Stimulated activated CD4-positive, alpha-beta T cell treated with anti-CD3 and anti-CD28 coated beads, Interleukin-4, amount 100 ng/mL, for 4 hours (primary cell): ENCODE results near the gene BBLN.
"Not testable (repeated sequence)": the region's sequence is repeated elsewhere in the genome, so short reads cannot be mapped to it uniquely, and the experiment has no call there.

Experiments used
- DNase-seq, 2 experiments: peaks; one replicate each; pipeline ENCODE4 v3.0.0-alpha.2; 2020

BBLN gene

DNA sequence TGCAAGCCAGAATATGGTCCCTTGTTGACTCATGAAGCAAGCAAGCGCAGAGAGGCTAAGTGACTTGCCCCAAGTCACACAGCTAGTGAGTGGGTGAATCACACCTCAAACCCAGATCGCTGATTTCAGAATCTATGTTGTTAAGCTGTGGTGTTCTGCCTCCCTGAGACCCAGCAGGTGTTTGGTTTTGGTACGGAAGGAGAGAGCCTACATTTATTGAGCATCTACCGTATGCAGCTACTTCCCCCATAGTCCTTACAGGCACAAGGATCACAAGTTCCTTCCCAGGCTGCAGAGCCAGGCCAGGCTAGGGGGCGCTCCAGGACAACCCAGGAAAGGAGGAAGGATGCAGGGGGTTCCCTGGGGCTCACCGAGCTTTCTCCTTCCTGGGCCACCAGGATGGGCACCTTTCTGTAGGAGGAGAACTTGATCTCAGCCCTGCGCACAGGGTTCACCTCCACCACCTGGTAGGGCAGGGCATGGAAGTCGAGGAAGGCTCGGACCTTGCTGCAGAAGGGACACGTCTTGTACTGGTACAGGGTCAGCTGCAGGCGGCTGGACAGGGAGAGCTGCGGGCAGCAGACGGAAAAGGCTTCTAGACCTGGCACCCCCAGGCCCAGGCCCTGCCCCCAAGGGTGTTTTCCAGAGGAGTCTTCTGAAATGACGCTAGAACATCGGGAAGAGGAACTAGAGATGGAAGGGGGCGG is 35.0 kb upstream of the BBLN start:
- peak; percentile 19 to 30 for DNase-seq

DNA sequence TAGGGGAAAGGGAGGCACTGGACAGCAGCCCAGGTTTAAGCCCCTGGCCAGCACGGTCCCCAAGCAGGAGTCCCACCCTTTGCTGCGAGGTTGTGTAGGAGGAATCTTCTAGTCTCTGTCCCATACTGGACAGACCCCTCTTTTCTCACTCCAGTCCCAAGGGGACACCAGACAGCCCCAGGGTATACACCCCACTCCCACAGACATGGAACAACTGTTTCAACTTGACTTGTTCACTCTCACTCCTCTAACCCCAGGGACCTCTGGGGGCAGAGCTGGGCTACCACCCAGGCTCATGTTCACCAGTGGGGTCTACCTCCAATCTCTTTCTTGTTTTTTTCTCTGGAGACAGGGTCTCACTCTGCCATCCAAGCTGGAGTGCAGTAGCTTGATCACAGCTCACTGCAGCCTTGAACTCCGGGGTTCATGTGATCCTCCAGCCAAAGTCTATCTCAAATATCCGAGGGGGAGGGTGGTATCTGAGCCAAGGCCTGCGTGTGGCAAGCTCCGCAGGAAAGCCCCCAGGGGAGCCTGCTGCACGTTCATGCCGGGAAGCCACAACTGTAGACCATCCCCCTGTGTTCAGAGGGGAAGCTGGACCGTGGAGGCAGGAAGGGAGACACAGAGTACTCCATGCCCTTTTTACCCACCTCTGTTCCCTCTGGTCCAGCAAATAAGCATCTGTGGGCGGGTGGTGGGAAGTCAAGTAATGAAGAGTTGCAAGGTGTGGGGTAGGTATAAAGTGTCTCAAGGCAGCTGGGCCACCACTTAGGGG is 34.3 kb upstream of the BBLN start:
- DNase-seq: no peak

DNA sequence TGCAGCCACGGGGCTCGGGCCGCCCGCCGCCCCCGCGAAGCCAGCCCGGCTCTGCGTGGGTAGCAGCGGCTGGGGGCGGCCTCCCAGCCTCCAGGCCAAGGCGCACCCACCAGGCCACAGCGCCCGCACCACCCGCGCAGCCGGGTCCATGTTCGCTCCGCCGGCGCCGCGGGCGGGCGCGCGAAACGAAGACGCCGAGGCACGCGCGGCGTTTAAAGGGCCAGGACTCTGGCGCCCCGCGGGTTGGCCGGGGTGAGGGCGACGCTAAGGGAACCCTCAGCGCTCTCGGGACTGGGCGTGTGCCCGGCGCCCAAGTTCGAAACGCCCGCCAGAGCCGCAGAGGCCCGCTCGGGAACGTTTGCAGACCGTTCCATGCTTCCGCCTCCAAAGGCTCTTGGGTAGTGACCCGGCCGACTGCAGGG is 32.5 kb upstream of the BBLN start, which contains the start of gene PTGES2:
TSS of gene PTGES2 (minus strand) at position 162 of the 422 bp plus-strand sequence. CDS start at position 150, 12 bp downstream.
- DNase-seq: peak; percentile 82 to 84

DNA sequence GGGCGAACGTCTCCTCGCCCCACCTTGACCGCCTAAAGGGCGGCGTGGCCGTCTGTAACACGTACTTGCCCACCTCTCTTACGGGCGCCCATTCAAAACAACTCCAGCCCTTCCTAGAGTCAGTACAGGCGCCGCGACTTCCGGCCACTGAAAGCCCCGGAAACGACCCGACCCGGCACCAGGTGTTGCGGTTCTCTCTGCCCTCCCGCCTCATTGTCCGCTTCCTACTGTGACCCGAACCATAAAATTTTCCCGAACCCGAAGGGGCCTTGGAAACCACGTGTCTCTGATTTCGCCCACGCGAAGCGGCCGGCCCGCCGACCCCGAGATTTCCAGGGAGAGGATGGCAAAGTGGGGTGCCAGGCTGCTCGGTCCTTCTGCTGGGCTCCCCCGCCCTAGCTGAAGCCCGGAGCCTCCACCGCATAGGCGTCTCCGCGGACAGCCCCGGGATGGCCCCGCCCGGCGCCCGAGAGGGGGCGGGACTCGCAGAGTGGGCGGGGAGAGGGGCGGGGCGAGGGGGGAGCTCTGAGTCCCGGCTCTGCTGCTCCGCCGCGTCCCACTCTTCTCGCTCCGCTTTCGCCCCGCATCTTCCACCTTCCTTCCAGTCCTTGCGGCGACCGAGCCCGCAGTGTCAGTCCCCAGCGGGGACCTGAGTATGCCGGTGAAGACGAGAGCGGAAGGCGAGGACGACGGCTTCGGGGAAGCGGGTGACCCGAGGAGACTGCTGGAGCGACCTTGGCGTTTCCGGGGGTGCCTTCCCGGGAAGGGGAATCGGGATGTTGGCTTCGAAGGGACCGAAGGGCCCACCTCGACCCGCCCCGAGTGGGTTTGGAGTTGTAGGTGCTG is 31.9 kb upstream of the BBLN start:
- peak; percentile 82 to 84 for DNase-seq

DNA sequence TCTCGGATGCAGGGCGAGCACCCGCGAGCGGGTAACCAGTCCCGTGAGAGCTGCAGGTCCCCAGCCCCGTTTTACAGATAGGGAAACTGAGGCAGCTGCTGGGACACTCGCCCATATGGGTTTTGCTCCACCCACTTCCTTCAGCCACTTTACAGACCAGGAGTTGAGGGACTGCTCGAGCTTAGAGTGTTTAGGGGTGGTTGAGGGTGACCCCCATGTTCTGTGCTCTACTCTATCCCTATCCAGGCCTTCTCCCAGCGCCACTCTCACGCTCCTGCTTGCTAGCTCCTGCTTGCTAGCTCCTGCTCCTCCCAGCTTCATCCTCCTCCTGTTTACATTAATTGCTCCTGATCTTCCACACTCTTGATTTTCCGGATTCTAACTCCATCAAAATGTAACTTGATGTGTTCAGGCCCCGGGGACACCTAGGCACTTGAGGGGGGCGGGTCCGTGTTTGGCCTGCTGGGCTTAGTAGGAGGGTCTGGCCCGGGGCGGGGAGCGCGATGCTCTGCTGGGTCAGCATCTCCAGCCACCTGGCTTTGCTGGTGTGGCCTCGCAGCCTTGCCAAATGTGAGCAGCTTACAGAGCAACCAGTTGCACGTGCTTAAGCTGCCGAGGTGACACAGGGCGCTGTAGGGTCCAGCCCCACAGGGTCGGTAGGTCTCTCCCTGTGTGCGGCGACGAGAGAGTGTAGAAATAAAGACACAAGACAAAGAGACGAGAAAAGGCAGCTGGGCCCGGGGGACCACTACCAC is 31.1 kb upstream of the BBLN start:
- DNase-seq: no peak

DNA sequence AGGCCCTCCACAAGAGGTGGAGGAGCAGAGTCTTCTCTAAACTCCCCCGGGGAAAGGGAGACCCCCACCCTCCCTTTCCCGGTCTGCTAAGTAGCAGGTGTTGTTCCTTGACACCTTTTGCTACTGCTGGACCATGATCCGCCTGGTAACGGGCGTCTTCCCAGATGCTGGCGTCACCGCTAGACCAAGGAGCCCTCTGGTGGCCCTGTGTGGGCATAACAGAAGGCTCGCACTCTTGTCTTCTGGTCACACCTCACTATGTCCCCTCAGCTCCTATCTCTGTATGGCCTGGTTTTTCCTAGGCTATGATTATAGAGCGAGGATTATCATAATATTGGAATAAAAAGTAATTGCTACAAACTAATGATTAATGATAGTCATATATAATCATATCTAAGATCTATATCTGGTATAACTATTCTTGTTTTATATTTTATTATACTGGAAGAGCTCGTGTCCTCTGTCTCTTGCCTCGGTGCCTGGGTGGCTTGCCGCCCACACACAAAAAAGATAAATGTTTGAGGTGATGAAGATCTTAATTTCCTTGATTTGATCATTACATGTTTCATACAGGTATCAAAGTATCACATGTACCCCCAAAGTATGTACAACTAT is 30.0 kb upstream of the BBLN start:
- DNase-seq: peak; percentile 44 to 50

DNA sequence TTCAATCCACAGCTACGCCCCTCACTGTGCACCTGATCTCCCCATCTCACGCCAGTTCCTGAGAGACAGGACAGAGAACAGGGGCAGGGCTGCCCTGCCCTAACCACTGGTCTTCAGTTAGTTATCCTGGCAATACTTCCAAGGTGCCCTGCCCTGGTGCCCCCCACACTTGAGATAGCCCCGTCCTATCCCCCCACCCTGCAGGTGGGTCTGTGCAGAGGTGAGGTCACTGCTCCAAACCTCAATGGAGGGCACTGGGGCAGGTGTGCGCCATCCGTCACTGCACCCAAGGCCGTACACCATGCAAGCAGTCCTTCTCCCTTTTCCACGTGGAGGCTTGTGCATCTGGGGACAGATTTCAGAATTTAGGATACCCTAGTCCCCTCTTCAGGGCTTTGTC is 29.4 kb upstream of the BBLN start:
- not testable (repeated sequence) for DNase-seq

DNA sequence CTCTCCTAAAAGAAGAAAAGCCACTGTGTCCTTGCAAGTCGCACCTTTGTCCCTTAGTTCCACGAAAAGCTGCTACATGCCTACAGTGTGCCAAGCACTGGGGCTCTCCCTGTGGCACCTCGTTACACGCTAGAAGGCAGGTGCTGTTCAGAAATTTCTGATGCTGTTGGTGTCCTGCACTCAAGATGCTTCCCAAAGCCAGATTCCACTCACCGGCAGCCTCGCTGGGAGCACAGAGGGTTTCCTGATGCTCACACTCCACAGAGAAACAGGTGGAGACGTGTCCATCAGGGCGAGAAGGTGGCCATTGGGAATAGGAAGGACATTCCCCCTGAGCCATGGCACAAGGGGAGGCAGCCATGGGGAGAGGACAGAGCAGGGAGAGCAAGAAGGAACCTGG is 28.7 kb upstream of the BBLN start:
- DNase-seq: not testable (repeated sequence)

DNA sequence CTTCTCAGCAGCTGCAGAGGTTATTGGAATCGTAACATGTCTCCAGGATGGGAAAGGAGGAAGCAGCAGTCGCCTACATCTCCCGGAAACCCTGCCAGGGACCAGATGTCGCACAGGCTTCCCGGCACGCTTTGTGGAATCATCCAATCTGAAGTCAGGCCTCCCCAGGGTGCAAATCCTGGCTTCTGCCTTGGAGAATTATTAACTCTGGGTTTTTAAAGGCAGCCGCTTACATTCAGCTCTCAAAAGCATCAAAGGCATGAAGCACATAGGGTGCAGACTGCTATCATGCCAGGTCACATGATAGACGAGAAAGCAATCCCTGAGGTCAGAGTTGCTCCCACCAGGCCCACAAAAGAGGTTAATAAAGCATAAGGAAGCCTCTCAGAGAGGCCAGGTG is 27.9 kb upstream of the BBLN start:
- DNase-seq: not testable (repeated sequence)

DNA sequence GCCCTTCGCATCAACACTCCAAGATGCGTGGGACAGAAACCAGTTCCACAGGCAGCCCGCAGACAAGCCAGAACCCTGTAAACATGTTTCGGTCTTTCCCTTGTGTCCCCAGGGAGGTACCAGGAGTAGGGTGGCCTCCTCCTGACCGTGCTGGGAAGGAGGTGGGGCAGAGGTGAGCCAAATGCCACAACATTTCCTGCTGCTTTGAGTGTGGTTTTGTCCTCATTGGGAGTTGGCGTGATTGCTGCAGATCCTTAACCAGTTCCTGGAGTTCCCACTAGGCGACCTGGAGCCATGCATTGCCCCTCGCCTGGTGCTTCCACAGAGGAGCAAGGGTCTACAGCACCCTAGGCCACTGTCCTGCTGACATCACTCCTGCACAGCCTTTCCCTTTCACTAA is 24.5 kb upstream of the BBLN start:
- not testable (repeated sequence) for DNase-seq

DNA sequence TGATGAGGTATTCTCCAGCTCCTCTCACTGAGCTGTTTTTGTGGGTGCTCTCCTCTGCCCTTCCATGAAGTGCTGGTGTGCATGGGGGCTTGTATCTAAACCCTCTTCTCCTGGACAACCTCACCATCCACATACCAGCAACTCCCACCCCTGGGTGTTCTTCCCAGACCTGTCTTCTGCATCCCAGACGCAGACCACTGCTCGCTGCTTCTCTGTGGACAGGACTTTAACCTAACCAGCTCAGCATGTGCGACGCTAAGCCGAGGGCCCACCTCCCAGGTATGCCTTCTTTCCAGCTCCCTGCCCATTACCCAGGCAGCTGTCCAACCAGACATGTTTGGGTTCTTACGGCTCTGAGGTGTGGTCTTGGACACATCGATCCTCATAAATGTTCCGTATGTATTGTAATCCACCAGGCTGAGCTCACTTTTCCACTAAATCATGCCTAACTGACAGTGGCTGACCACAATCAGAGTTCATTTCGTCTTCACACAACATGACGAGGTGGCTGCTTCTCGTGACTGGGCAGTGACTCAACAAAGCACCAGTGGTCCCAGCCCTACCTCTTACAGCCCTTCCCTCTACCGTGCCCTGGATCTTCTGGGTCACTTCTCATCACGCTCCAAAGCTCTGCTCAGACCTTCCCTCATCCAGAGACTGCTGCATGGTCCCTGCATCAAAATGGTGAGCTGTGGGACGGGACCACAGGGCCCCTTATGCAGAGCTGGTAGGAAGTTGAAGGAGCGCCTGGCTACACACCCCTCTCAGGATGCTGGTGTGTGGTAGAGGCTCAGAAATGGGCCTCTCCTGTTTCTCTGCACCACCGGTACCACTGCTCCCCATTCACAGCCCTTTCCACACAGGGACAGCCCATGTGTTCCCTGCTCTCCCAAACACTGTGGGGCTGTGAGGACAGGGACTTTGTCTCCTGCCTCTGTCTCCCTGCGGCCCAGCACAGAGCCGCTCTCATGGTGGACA is 23.0 kb upstream of the BBLN start:
- no peak for DNase-seq

DNA sequence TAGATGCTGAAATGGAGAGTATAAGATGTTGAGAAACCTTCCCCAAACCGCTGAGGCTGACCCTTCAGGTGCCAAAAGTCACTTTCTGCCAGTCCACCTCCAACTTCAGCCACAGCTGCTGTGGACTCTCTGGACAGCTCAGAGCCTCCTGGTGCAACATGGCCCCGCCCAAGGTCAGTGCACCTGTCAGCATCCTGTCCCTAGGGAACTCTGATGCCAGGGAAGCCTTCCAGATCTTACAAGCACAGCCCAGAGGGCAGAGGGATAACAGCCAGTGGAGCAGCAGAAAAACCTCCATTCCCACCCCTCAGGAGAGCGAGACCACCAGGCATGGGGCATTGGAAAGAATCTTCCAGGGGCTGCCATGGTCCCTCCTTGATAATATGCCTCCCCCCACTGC is 22.1 kb upstream of the BBLN start:
- DNase-seq: no peak

DNA sequence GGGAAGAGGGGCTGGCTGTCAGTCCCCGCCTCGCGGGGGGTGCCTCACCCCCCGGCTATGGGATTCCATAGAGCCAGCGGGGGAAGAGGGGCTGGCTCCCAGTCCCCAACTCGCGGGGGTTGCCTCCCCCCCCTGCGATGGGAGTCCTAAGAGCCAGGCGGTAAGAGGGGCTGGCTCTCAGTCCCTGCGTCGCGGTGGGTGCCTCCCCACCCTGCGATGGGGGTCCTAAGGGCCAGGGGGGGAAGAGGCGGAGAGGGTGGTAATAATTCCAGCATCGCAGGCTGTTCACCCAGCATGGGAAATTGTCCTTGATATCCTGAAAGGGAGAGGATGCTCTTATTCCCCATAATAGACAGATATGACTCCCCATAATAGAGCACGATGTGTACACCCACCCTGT is 20.4 kb upstream of the BBLN start:
- DNase-seq: no peak

DNA sequence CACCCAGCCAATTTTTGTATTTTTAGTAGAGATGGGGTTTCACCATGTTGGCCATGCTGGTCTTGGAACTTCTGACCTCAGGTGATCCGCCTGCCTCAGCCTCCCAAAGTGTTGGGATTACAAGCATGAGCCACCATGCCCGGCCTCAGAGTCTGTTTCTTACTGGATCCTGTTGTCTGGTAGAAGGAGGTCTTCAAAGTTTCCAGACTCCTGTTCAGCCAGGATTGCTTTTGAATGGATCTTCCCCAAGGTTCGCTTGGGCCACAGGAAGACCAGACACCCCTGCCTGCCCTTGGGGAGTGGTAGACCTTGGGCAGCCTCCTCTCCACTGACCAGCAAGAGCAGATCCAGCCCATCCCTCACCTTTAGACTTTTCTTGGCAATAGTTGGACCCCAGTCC is 18.5 kb upstream of the BBLN start:
- DNase-seq: no peak

DNA sequence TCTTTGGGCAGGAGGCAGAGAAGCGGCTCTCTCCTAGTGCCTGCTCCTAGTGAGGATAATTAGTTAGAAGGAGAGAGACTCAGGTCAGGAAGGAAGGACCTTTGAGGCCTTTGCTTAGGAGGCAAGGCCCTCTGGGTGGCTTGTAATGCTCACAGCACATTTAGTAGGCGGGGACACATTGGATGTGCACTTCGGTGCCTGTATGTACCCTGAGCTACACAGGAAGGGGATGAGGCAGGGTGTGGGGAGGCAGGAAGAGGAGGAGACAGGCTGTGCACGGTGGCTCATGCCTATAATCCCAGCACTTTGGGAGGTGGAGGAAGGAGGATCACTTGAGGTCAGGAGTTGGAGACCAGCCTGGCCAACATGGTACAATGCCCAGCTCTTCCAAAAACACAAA is 18.0 kb upstream of the BBLN start:
- no peak for DNase-seq

DNA sequence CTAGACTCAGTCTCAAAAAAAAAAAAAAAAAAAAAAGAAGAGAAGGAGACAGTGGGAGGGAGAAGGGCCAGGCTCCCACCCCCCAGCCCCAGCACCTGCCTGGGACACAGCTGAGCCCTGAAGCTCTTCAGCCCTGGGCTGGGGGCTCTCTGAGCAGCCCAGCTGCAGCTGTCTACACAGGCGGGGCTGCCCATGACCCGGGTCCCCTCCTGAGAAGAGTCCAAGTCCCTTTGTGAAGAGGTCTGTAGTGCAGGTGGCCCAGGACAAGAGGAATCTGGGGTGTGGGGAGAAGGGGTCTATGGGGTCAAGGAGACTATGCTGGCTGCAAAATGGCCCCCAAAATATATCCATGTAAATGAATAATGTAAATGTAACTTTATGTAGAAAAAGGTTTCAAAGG is 17.5 kb upstream of the BBLN start:
- no peak for DNase-seq

DNA sequence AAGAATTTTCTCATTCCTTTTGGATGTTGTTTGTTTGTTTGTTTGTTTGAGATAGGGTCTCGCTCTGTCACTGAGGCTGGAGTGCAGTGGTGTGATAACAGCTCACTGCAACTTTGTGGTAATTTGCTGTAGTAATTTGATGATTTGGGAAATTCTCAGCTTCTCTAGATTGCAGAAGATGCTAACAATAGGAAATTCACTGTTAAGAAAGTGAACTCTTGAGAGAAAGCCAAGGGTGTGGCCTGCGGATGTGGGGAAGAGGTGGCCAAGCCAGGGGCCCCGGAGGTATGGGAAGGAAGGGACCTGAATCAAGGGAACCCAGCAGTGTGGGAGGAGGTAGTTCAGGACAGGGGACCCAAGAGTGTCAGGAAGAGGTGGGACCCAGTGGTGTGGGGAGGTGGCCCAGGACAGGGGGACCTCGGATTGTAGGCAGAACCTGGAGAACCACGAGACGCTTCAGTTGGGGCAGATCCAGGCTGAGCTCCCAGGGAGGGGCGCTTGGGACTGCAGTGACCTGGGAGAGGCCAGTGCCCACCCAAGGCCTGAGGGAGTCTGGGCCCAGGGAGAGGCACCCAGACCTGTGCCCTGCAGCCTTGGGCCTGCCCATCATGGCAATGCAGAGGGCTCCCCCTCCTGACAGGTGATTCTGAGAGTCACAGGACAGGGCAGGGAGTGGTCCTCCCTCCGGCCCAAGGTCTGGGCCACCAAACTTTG is 16.4 kb upstream of the BBLN start:
- no peak for DNase-seq

DNA sequence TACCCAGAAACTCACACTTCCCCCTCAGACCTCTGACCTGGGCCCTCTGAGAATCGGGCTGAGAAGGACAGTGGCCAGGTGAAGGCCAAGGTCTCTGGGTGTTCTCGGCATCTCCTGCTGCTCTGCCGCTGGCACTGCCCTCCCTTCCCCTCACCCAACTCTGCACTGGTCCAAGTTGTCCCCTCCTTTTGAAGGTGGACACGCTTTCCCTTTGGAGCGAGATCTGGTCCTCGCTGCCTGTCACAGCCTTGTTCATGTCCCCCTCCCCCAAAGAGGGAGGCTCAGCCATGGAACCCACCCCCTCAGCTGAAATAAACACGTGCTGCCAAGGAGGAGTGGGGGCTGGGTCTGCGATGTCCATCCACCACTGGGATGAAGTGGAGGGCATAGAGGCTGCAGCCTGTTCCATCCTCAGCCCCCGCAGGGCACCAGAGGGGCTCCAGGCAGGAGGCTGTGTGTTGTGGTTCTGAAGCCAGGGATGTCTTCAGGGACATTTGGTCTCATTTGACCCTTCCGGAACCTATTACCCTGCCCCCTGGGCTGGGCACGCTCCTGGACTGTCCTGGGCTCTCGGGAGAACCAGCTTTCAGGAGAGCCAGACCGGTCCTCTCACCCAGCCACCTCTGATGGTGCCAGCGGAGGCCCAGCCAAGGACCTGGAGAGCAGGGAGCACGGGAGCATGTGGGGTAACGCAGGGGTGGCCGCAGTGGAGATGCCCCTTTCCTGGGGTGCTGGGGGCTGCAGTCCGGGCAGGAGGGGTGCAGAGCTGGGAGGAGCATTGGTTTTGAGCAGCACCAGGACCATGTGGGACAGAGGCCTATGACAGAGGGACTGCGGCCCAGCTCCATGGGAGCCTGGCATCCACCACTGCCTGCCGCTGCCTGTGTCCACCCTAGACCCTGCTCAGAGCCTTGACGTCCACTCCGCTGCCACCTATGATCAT is 15.6 kb upstream of the BBLN start:
- DNase-seq: no peak

DNA sequence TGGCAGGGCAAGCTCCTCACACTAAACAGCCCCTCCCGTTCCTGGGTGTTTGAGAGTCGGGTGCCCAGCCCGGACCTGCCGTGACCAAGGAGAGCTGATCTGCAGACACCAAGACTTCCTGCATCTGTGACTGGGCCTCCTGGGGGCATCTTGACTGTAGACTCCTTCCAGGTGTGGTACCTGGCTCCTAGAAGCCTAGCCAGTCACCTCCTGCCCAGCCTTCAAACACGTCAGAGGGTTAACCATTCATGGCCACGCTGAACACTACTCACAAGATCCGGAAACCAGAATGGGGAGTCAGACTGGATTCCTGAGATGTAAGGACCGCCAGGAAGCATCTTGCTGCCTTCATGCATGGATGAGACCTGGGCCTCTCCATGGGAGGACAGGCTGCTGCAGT is 14.5 kb upstream of the BBLN start:
- DNase-seq: no peak
